Progenitor cell of endocrine pancreas (in vitro differentiated cells): ENCODE measurements around the gene FHL1. TPM values are rescaled to one million over a fixed set of nuclear protein-coding genes. Genes with fewer than 3 reads are reported as not detected.

Source experiments
- DNase-seq: peaks from one replicate; pipeline ENCODE4 v3.0.0; 2021; ENCODE audit warnings: low spot score; ENCODE audit not compliant: unreplicated experiment
- H3K27ac Mint-ChIP-seq: 2 replicates; pipeline ENCODE4 v1.8.0; 2021; ENCODE audit warnings: mild to moderate bottlenecking, moderate library complexity, mixed read lengths
- H3K27me3 Mint-ChIP-seq: 2 replicates; pipeline ENCODE4 v1.8.0; 2021; ENCODE audit warnings: mixed read lengths
- H3K36me3 Mint-ChIP-seq: 2 replicates; pipeline ENCODE4 v1.8.0; 2022; ENCODE audit warnings: mixed read lengths; ENCODE audit not compliant: insufficient read depth
- H3K4me1 Mint-ChIP-seq: 2 replicates; pipeline ENCODE4 v1.8.0; 2021; ENCODE audit warnings: low read depth, mixed read lengths
- H3K4me3 Mint-ChIP-seq: 2 replicates; pipeline ENCODE4 v1.8.0; 2021; ENCODE audit warnings: low read depth, mild to moderate bottlenecking, moderate library complexity, mixed read lengths
- H3K9me3 Mint-ChIP-seq: 2 replicates; pipeline ENCODE4 v1.8.0; 2021; ENCODE audit warnings: low read depth, mixed read lengths
- CTCF ChIP-seq: fragments of 200-600 bp; sonication (generic); IDR thresholded peaks from one replicate; pipeline ENCODE4 v1.5.0; 2021; ENCODE audit warnings: antibody characterized with exemption, mild to moderate bottlenecking; ENCODE audit not compliant: unreplicated experiment
- total RNA-seq: library from RNA; stranded (reverse); gene quantifications from 2 replicates; pipeline ENCODE4 v1.2.1, GENCODE V29; 2021

Gene FHL1
- total RNA-seq, 1 donor from 2014 or later = 3.0 TPM

GRCh38 chrX:136255541-136255940 is 108.2 kb downstream of the FHL1 start:
- Mint-ChIP-seq H3K4me3 (no peak overlapping the region), H3K27me3 (peaks cover 4% of the 10 kb centered on the region), H3K4me1 (no peaks in the 10 kb centered on the region), H3K9me3 (peaks cover 8% of the 10 kb centered on the region), H3K36me3 (no peaks in the 10 kb centered on the region), H3K27ac (no peak overlapping the region)
- no peak for TF ChIP-seq CTCF
- no peak for DNase-seq

DNA sequence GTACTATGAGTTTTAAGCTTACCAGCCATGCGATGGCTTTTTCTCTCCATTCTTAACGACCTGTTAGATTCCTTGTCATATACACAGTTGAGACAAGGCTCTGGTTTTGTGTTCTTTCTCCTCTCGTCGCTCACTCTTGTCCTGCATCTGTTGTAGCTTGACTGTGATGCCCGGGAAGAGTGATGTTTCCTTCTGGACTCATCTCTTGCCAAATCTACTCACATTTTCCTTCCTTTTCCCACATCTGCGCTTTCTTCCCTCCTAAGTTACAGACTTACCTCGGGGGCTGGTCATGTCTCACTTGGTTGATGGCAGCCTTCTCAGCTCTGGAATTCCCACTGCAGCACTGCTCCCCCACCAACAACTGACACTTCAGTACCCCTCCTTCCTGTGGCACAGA is 108.7 kb downstream of the FHL1 start:
- H3K27ac Mint-ChIP-seq = no peak overlapping the region
- H3K27me3 Mint-ChIP-seq = peaks cover 4% of the 10 kb centered on the region
- no peak overlapping the region for H3K4me3 Mint-ChIP-seq
- no peaks in the 10 kb centered on the region for H3K4me1 Mint-ChIP-seq
- no peak for TF ChIP-seq CTCF
- no peaks in the 10 kb centered on the region for H3K36me3 Mint-ChIP-seq
- no peak for DNase-seq
- peaks cover 8% of the 10 kb centered on the region for H3K9me3 Mint-ChIP-seq

GRCh38 chrX:136258951-136259350 is 111.6 kb downstream of the FHL1 start:
- H3K9me3 Mint-ChIP-seq = peaks cover 8% of the 10 kb centered on the region
- H3K4me1 Mint-ChIP-seq = no peaks in the 10 kb centered on the region
- DNase-seq = no peak
- TF ChIP-seq CTCF = no peak
- H3K4me3 Mint-ChIP-seq = no peak overlapping the region
- H3K36me3 Mint-ChIP-seq = no peaks in the 10 kb centered on the region
- H3K27ac Mint-ChIP-seq = no peak overlapping the region
- peaks cover 4% of the 10 kb centered on the region for H3K27me3 Mint-ChIP-seq

- DNase-seq = no peak
- no peak overlapping the region for H3K4me3 Mint-ChIP-seq
- no peaks in the 10 kb centered on the region for H3K4me1 Mint-ChIP-seq
- H3K9me3 Mint-ChIP-seq = peaks cover 8% of the 10 kb centered on the region
- H3K27me3 Mint-ChIP-seq = peaks cover 4% of the 10 kb centered on the region
- no peak overlapping the region for H3K27ac Mint-ChIP-seq
- no peak for TF ChIP-seq CTCF
- H3K36me3 Mint-ChIP-seq = no peaks in the 10 kb centered on the region
Measured at GRCh38 chrX:136259543-136259942, 112.2 kb downstream of the FHL1 start.

DNA sequence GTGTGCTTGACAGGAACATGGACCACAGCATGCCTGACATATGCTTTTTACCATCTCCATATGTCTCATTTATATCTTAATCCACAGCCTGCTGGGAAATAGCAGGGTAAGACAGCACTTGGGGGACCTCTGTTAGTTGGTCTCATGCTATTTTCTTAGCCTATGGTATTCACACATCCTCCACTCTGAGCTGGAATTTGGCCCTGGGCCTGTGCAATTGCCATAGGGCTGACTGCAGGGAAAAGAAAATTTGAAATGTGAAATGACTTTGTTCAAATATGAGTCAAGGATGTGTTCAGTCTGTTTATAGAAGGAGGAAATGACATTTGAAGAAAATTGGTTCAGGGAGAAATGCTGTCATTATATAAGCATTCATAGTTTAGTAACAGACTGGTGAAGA is 113.4 kb downstream of the FHL1 start:
- Mint-ChIP-seq H3K9me3 (peaks cover 12% of the 10 kb centered on the region), H3K4me3 (no peak overlapping the region), H3K4me1 (no peaks in the 10 kb centered on the region), H3K27ac (no peak overlapping the region), H3K36me3 (no peaks in the 10 kb centered on the region), H3K27me3 (peaks cover 4% of the 10 kb centered on the region)
- no peak for DNase-seq
- TF ChIP-seq CTCF = no peak

Other genes with a start within 250 kb of the FHL1 start
- gene MMGT1, start 173.5 kb upstream of the FHL1 start, total RNA-seq = 17.6 and 17.7 TPM in 2 replicates
- 15.3 and 15.5 TPM in 2 replicates for gene SLC9A6, start 162.1 kb upstream of the FHL1 start, total RNA-seq
- 5.8 and 5.9 TPM in 2 replicates for gene MAP7D3, start 103.9 kb downstream of the FHL1 start, total RNA-seq
- gene ADGRG4, start 153.4 kb downstream of the FHL1 start, total RNA-seq = 2.7 and 3.9 TPM in 2 replicates